Measurements from ENCODE around the gene ZFHX3. TPM values are rescaled to one million over a fixed set of nuclear protein-coding genes. Genes with fewer than 3 reads are reported as not detected.

The ZFHX3 gene
- total and polyA plus RNA-seq, 2 of the 8 experiments (the other 6 are each of a cell fraction or from before 2014, with no cell fraction given): 0.08 to 0.99 TPM

- no peaks in the 10 kb centered on the region for H4K20me1 ChIP-seq (replicated peaks in 1 of 2; ENCODE audit: control insufficient read depth in 1 of 2, insufficient read depth in 2 of 2, low read length in 2 of 2)
- H3K79me1 ChIP-seq (ENCODE audit: low read depth, low read length): no peaks in the 10 kb centered on the region
- no peak overlapping the region for H3K4me3 ChIP-seq (ENCODE audit: extremely low read depth in 1 of 4, insufficient read depth in 2 of 4, low read depth in 3 of 4, low read length in 4 of 4)
- no peak overlapping the region for H3K18ac ChIP-seq (ENCODE audit: extremely low read depth, low read length)
- H3K4me2 ChIP-seq (ENCODE audit: insufficient read depth in 1 of 2, low read depth in 2 of 2, low read length in 2 of 2): no peak overlapping the region
- ChIA-PET CTCF (ENCODE audit: partially characterized antibody) (interaction anchor here (0.6 to 25.5 kb wide), 6 partner anchors 18 to 358 kb away, joined by 3 to 376 read pairs (median 3); no protein-coding TSS in a partner anchor), POLR2A (ENCODE audit: partially characterized antibody) (no interaction called here)
- H3K27me3 ChIP-seq (replicated peaks in 1 of 4; ENCODE audit: control insufficient read depth in 3 of 4, extremely low read depth in 1 of 4, insufficient read depth in 3 of 4, low read length in 3 of 4): no peaks in the 10 kb centered on the region; a peak in 2 of 7 replicates
- no peak overlapping the region for H2BK120ac ChIP-seq (replicated peaks; ENCODE audit: low read depth, low read length)
- H4K5ac ChIP-seq (ENCODE audit: insufficient read length, low read depth, low read length): no peak overlapping the region
- DNase-seq (ENCODE audit: low read depth in 1 of 2, low spot score in 2 of 2) (no peak), FAIRE-seq (no peak)
- H2BK5ac ChIP-seq (ENCODE audit: low read depth, low read length): no peak overlapping the region
- H4K91ac ChIP-seq (replicated peaks; ENCODE audit: insufficient read length, low read length): no peak overlapping the region
- no peaks in the 10 kb centered on the region for H3K4me1 ChIP-seq (replicated peaks in 1 of 4; ENCODE audit: control insufficient read depth in 3 of 4, insufficient read depth in 4 of 4, low read length in 3 of 4)
- no peaks in the 10 kb centered on the region for H3K23me2 ChIP-seq (ENCODE audit: low read depth, low read length)
- H3K27ac ChIP-seq (ENCODE audit: low read depth, low read length): no peak overlapping the region
- no peaks in the 10 kb centered on the region for H3K79me2 ChIP-seq (ENCODE audit: control insufficient read depth in 1 of 2, insufficient read depth in 2 of 2, low read length in 2 of 2)
- H3K36me3 ChIP-seq (ENCODE audit: control insufficient read depth in 2 of 4, insufficient read depth in 4 of 4, low read length in 3 of 4): no peaks in the 10 kb centered on the region
- no peak overlapping the region for H3K9ac ChIP-seq (replicated peaks in 1 of 4; ENCODE audit: extremely low read depth in 1 of 4, low read depth in 3 of 4, low read length in 3 of 4)
- no peak for TF ChIP-seq EP300 (IDR thresholded peaks at IDR 0.05; ENCODE audit: borderline replicate concordance in 1 of 2, low read depth in 2 of 2, low read length in 2 of 2)
- no peak overlapping the region for H2BK12ac ChIP-seq (ENCODE audit: low read depth, low read length)
- WGBS, 2 experiments (ENCODE audit: extremely low coverage in 1 of 2, insufficient coverage in 1 of 2, insufficient read length in 1 of 2, insufficient replicate concordance in 2 of 2, low coverage in 1 of 2, low lambda C conversion rate in 2 of 2, missing lambda C conversion rate in 1 of 2): 89% methylated on average over 6 of the region's 6 CpGs; no CpG with 5 or more reads in 1 of the 2 experiments
- H2BK15ac ChIP-seq (ENCODE audit: low read length): no peak overlapping the region
- no peak overlapping the region for H4K8ac ChIP-seq (ENCODE audit: extremely low read depth, insufficient read depth, low read length)
- H3K9me3 ChIP-seq (ENCODE audit: insufficient read depth in 2 of 2, low read depth in 1 of 2, low read length in 1 of 2): no peaks in the 10 kb centered on the region
- no peak overlapping the region for H3K23ac ChIP-seq (ENCODE audit: insufficient read length)
- no peak overlapping the region for H3K14ac ChIP-seq (ENCODE audit: insufficient read length)
- no peak overlapping the region for H2BK20ac ChIP-seq (ENCODE audit: low read length)
- no peak overlapping the region for H3K4ac ChIP-seq (replicated peaks; ENCODE audit: insufficient read length, low read depth, low read length)
- no peak overlapping the region for H2AFZ ChIP-seq (ENCODE audit: low read length)
- no peak overlapping the region for H2AK5ac ChIP-seq (ENCODE audit: low read depth, low read length)
- H3K56ac ChIP-seq (replicated peaks; ENCODE audit: insufficient read length, low read depth, low read length): no peak overlapping the region
Measured at GRCh38 chr16:72859581-72859980, 188.3 kb downstream of the ZFHX3 start.
